Neural cell (in vitro differentiated cells): ENCODE data around the gene NPHP4. TPM values are rescaled to one million over a fixed set of nuclear protein-coding genes. Genes with fewer than 3 reads are reported as not detected.

Experiments
- H2AFZ ChIP-seq: fragments of 200-600, 300-800 bp; sonication (generic), shearing (Covaris generic); 2 replicates; pipeline ENCODE4 v1.6.0; 2014; ENCODE audit warnings: low read depth, mild to moderate bottlenecking, antibody characterized with exemption, low read length, moderate library complexity
- H3F3A ChIP-seq: fragments of 200-600 bp; shearing (Covaris generic); 2 replicates; pipeline ENCODE4 v1.6.1; 2016; ENCODE audit warnings: mild to moderate bottlenecking, moderate library complexity, mixed read lengths, antibody characterized with exemption, low read length; ENCODE audit not compliant: insufficient read depth, poor library complexity, severe bottlenecking
- H3K27ac ChIP-seq: fragments of 200-600, 300-800 bp; sonication (generic), shearing (Covaris generic); 2 replicates; pipeline ENCODE4 v1.5.1; 2014; ENCODE audit warnings: mild to moderate bottlenecking, low read length, moderate library complexity
- H3K27me3 ChIP-seq: fragments of 300-800, 200-600 bp; sonication (generic), shearing (Covaris generic); 2 replicates; pipeline ENCODE4 v1.6.0; 2014; ENCODE audit warnings: mild to moderate bottlenecking, low read depth, low read length, moderate library complexity; ENCODE audit not compliant: insufficient read depth
- H3K36me3 ChIP-seq: fragments of 300-800, 200-600 bp; sonication (generic), shearing (Covaris generic); 2 replicates; pipeline ENCODE4 v1.5.1; 2014; ENCODE audit warnings: mild to moderate bottlenecking, antibody characterized with exemption, low read length, moderate library complexity; ENCODE audit not compliant: insufficient read depth
- H3K4me2 ChIP-seq: fragments of 300-800, 200-600 bp; sonication (generic), shearing (Covaris generic); 2 replicates; pipeline ENCODE4 v1.6.0; 2014; ENCODE audit warnings: mild to moderate bottlenecking, low read length
- H3K4me3 ChIP-seq: fragments of 300-800, 200-600 bp; sonication (generic), shearing (Covaris generic); 2 replicates; pipeline ENCODE4 v1.5.1; 2014; ENCODE audit warnings: mild to moderate bottlenecking, low read length, moderate library complexity
- H3K79me2 ChIP-seq: fragments of 200-600 bp; shearing (Covaris generic); replicated peaks from 2 replicates; pipeline ENCODE4 v1.6.0; 2014; ENCODE audit warnings: mild to moderate bottlenecking, low read length, moderate library complexity; ENCODE audit not compliant: insufficient read depth
- H3K9ac ChIP-seq: fragments of 300-800, 200-600 bp; sonication (generic), shearing (Covaris generic); 2 replicates; pipeline ENCODE4 v1.6.1; 2016; ENCODE audit warnings: mild to moderate bottlenecking, low read length, mixed read lengths
- H3K9me2 ChIP-seq: fragments of 200-600 bp; shearing (Covaris generic); 2 replicates; pipeline ENCODE4 v1.6.1; 2016; ENCODE audit warnings: mild to moderate bottlenecking, low read length, mixed read lengths; ENCODE audit not compliant: insufficient read depth
- H3K9me3 ChIP-seq: fragments of 200-600, 300-800 bp; sonication (generic), shearing (Covaris generic); 2 replicates; pipeline ENCODE4 v1.6.1; 2016; ENCODE audit warnings: mild to moderate bottlenecking, mixed run types, low read length, moderate library complexity, mixed read lengths
- H4K20me1 ChIP-seq: fragments of 200-600 bp; shearing (Covaris generic); 2 replicates; pipeline ENCODE4 v1.6.1; 2016; ENCODE audit warnings: mild to moderate bottlenecking, mixed run types; ENCODE audit not compliant: insufficient read depth
- CTCF ChIP-seq: fragments of 450-650 bp; IDR thresholded peaks from 2 replicates; pipeline ENCODE4 v1.5.1; 2014; ENCODE audit warnings: antibody characterized with exemption, mild to moderate bottlenecking, moderate library complexity; ENCODE audit not compliant: poor library complexity, severe bottlenecking
- EP300 ChIP-seq: fragments of 450-650 bp; conservative IDR thresholded peaks from 2 replicates; pipeline ENCODE4 v1.6.1; 2014; ENCODE audit warnings: antibody characterized with exemption, mild to moderate bottlenecking, moderate library complexity; ENCODE audit not compliant: poor library complexity, severe bottlenecking
- EZH2 ChIP-seq: fragments of 200-600, 300-800 bp; shearing (Covaris generic), sonication (generic); IDR thresholded peaks from 2 replicates; pipeline ENCODE4 v1.6.1; 2014; ENCODE audit warnings: antibody characterized with exemption, low read length, borderline replicate concordance, mild to moderate bottlenecking; ENCODE audit not compliant: insufficient read depth, poor library complexity, severe bottlenecking
- MXI1 ChIP-seq: fragments of 450-650 bp; conservative IDR thresholded peaks from 2 replicates; pipeline ENCODE4 v1.6.1; 2014; ENCODE audit warnings: antibody characterized with exemption, mild to moderate bottlenecking; ENCODE audit not compliant: poor library complexity, severe bottlenecking
- POLR2AphosphoS5 ChIP-seq: IDR thresholded peaks from 2 replicates; pipeline ENCODE4 v1.6.1; 2012
- RAD21 ChIP-seq: fragments of 450-650 bp; conservative IDR thresholded peaks from 2 replicates; pipeline ENCODE4 v1.6.1; 2014; ENCODE audit warnings: antibody characterized with exemption, mild to moderate bottlenecking, moderate library complexity
- REST ChIP-seq: IDR thresholded peaks from 2 replicates; pipeline ENCODE4 v1.6.1; 2012; ENCODE audit warnings: borderline replicate concordance
- SMC3 ChIP-seq: fragments of 450-650 bp; conservative IDR thresholded peaks from 2 replicates; pipeline ENCODE4 v1.6.1; 2014; ENCODE audit warnings: antibody characterized with exemption, mild to moderate bottlenecking, moderate library complexity; ENCODE audit not compliant: poor library complexity
- TAF1 ChIP-seq: IDR thresholded peaks from 2 replicates; pipeline ENCODE4 v1.6.1; 2012; ENCODE audit warnings: low read depth
- polyA plus RNA-seq: library from polyadenylated mRNA; depleted of rRNA; stranded (reverse); fragments of >200 nt; gene quantifications from 2 replicates; pipeline ENCODE4 v1.2.3, GENCODE V29; 2014

Gene NPHP4
- polyA plus RNA-seq, 1 donor from 2014 or later, result 17.1 TPM

GRCh38 chr1:5834477-5835178, 157.6 kb downstream of the NPHP4 start:
- Histone ChIP-seq H3K9me3 (no peaks in the 10 kb centered on the region), H3K4me2 (no peak overlapping the region), H3K9ac (no peak overlapping the region), H4K20me1 (no peaks in the 10 kb centered on the region), H3K27ac (no peak overlapping the region), H3K4me3 (no peak overlapping the region), H3F3A (no peaks in the 10 kb centered on the region), H3K36me3 (no peaks in the 10 kb centered on the region), H2AFZ (no peak overlapping the region), H3K27me3 (no peaks in the 10 kb centered on the region), H3K9me2 (no peaks in the 10 kb centered on the region), H3K79me2 (no peaks in the 10 kb centered on the region)
- no peak for TF ChIP-seq RAD21
- TF ChIP-seq CTCF, result no peak
- TF ChIP-seq REST, result no peak
- no peak for TF ChIP-seq POLR2AphosphoS5
- no peak for TF ChIP-seq EZH2
- TF ChIP-seq TAF1, result no peak
- TF ChIP-seq SMC3, result no peak
- TF ChIP-seq EP300, result no peak
- TF ChIP-seq MXI1, result no peak

GRCh38 chr1:5833911-5834310, 158.3 kb downstream of the NPHP4 start:
- H3K9me3 ChIP-seq, result no peaks in the 10 kb centered on the region
- no peak for TF ChIP-seq REST
- no peak for TF ChIP-seq POLR2AphosphoS5
- TF ChIP-seq RAD21, result no peak
- TF ChIP-seq SMC3, result no peak
- no peak for TF ChIP-seq EP300
- no peak for TF ChIP-seq CTCF
- no peak for TF ChIP-seq TAF1
- no peak for TF ChIP-seq MXI1
- no peak for TF ChIP-seq EZH2
- H4K20me1 ChIP-seq, result no peaks in the 10 kb centered on the region
- no peak overlapping the region for H2AFZ ChIP-seq
- H3F3A ChIP-seq, result no peaks in the 10 kb centered on the region
- H3K79me2 ChIP-seq, result no peaks in the 10 kb centered on the region
- H3K36me3 ChIP-seq, result no peaks in the 10 kb centered on the region
- H3K27ac ChIP-seq, result no peak overlapping the region
- no peak overlapping the region for H3K4me2 ChIP-seq
- H3K9ac ChIP-seq, result no peak overlapping the region
- H3K27me3 ChIP-seq, result no peaks in the 10 kb centered on the region
- no peak overlapping the region for H3K4me3 ChIP-seq
- H3K9me2 ChIP-seq, result no peaks in the 10 kb centered on the region
